Anterior cingulate cortex (tissue), 58 donors: ENCODE data around the gene CCDC112.
"Not testable (repeated sequence)": the region's sequence is repeated elsewhere in the genome, so short reads cannot be mapped to it uniquely, and the experiment has no call there.

Experiments
- DNase-seq, 58 donors: peaks; one replicate each; lab custom pipeline; 2025; lab: John Stamatoyannopoulos, UW

CCDC112 gene

GRCh38 chr5:115264786-115265185 lies 31.7 kb downstream of the CCDC112 start:
- no peak for DNase-seq

GRCh38 chr5:115263078-115263380 lies 33.4 kb downstream of the CCDC112 start:
- DNase-seq, result no peak

GRCh38 chr5:115262321-115263077 lies 34.0 kb downstream of the CCDC112 start, which contains the start of gene PGGT1B:
Gene PGGT1B, minus strand, starts transcription at chr5:115262877. Its CDS starts 26 bp downstream, at chr5:115262851.
- DNase-seq, result peak; percentile 39 to 95 (median 82)

GRCh38 chr5:115262011-115262320 lies 34.5 kb downstream of the CCDC112 start:
- peak in 1 of 58 donors; percentile 38 for DNase-seq

GRCh38 chr5:115260248-115260647 lies 36.2 kb downstream of the CCDC112 start:
- DNase-seq, result no peak

GRCh38 chr5:115257981-115258380 lies 38.5 kb downstream of the CCDC112 start:
- no peak for DNase-seq

GRCh38 chr5:115249379-115249778 lies 47.1 kb downstream of the CCDC112 start:
- DNase-seq, result not testable (repeated sequence)

GRCh38 chr5:115246361-115246991 lies 50.0 kb downstream of the CCDC112 start:
- peak in 1 of 58 donors; percentile 12 for DNase-seq

- no peak for DNase-seq
Measured at GRCh38 chr5:115243412-115243811, 53.0 kb downstream of the CCDC112 start.

GRCh38 chr5:115241881-115242642 lies 54.4 kb downstream of the CCDC112 start:
- DNase-seq, result no peak

GRCh38 chr5:115237066-115237465 lies 59.4 kb downstream of the CCDC112 start:
- DNase-seq, result no peak

GRCh38 chr5:115236599-115236998 lies 59.9 kb downstream of the CCDC112 start:
- no peak for DNase-seq

GRCh38 chr5:115231598-115231997 lies 64.9 kb downstream of the CCDC112 start:
- no peak for DNase-seq

GRCh38 chr5:115229606-115230005 lies 66.8 kb downstream of the CCDC112 start:
- DNase-seq, result no peak

- no peak for DNase-seq
Measured at GRCh38 chr5:115227281-115227680, 69.2 kb downstream of the CCDC112 start.
